HEK293 (cell line): ENCODE results near the gene MPZL1.

Source experiments
- CTCF ChIA-PET: fragments of 350-600 bp; formaldehyde crosslinking; extraction: SDS; loops from one replicate; lab custom pipeline; 2021; ENCODE audit warnings: antibody characterized with exemption; lab: Yijun Ruan, JAX
- POLR2A ChIA-PET: fragments of 300-600 bp; formaldehyde crosslinking; extraction: SDS; loops from one replicate; lab custom pipeline; 2020; ENCODE audit warnings: antibody characterized with exemption, inconsistent platforms; lab: Yijun Ruan, JAX
- H3K27ac ChIP-seq: fragments of 200-500 bp; sonication (Bioruptor generic); 2 replicates; pipeline ENCODE4 v1.5.1; 2014; ENCODE audit warnings: low read depth, low read length, control low read depth, inconsistent platforms; ENCODE audit errors: extremely low read depth
- H3K36me3 ChIP-seq, 2 experiments: fragments of 200-500 bp in 1 of 2; sonication (Bioruptor generic) in 1 of 2; 1 replicate in 1 of 2; 2 replicates in 1 of 2; pipeline ENCODE4 v1.5.1; 2014 to 2017; ENCODE audit warnings: inconsistent platforms in 2 of 2, low read length in 2 of 2; ENCODE audit not compliant: control insufficient read depth in 2 of 2, insufficient read depth in 1 of 2
- H3K4me1 ChIP-seq: fragments of 200-500 bp; sonication (Bioruptor generic); 2 replicates; pipeline ENCODE4 v1.5.1; 2014; ENCODE audit warnings: mild to moderate bottlenecking, low read length, inconsistent platforms; ENCODE audit not compliant: control insufficient read depth, insufficient read depth
- H3K4me3 ChIP-seq: 2 replicates; pipeline ENCODE4 v1.5.1; 2011; ENCODE audit warnings: low read depth, mild to moderate bottlenecking, control low read depth, low read length, moderate library complexity
- H3K9me3 ChIP-seq: fragments of 200-500 bp; sonication (Bioruptor generic); 2 replicates; pipeline ENCODE4 v1.5.1; 2014; ENCODE audit warnings: low read depth, low read length, inconsistent platforms; ENCODE audit not compliant: control insufficient read depth, insufficient read depth
- GFI1B ChIP-seq: fragments of 450-650 bp; formaldehyde crosslinking; IDR thresholded peaks from 2 replicates; pipeline ENCODE4 v1.5.1; 2016; ENCODE audit warnings: missing biosample characterization, missing genetic modification characterization
- IKZF3 ChIP-seq: fragments of 450-650 bp; IDR thresholded peaks from 2 replicates; pipeline ENCODE4 v1.5.0; 2018; ENCODE audit warnings: missing biosample characterization, mild to moderate bottlenecking, missing genetic modification characterization, moderate library complexity
- INSM2 ChIP-seq: fragments of 450-650 bp; formaldehyde crosslinking; IDR thresholded peaks from 2 replicates; pipeline ENCODE4 v1.5.1; 2016; ENCODE audit warnings: missing biosample characterization, missing genetic modification characterization
- KLF1 ChIP-seq: fragments of 450-650 bp; formaldehyde crosslinking; IDR thresholded peaks from 2 replicates; pipeline ENCODE4 v1.5.1; 2016; ENCODE audit warnings: missing biosample characterization, missing genetic modification characterization
- SALL2 ChIP-seq: fragments of 450-650 bp; formaldehyde crosslinking; IDR thresholded peaks from 2 replicates; pipeline ENCODE4 v1.5.0; 2017; ENCODE audit warnings: missing biosample characterization, mild to moderate bottlenecking, missing genetic modification characterization, borderline replicate concordance
- SP7 ChIP-seq: fragments of 450-650 bp; formaldehyde crosslinking; IDR thresholded peaks from 2 replicates; pipeline ENCODE4 v1.5.1; 2016; ENCODE audit warnings: missing biosample characterization, missing genetic modification characterization
- ZBTB20 ChIP-seq: fragments of 450-650 bp; formaldehyde crosslinking; IDR thresholded peaks from 2 replicates; pipeline ENCODE4 v1.5.1; 2016; ENCODE audit warnings: missing biosample characterization, missing genetic modification characterization
- ZBTB7A ChIP-seq: fragments of 450-650 bp; formaldehyde crosslinking; IDR thresholded peaks from 2 replicates; pipeline ENCODE4 v1.5.1; 2016; ENCODE audit warnings: low read depth, missing biosample characterization, missing genetic modification characterization
- ZFP69B ChIP-seq: fragments of 450-650 bp; formaldehyde crosslinking; IDR thresholded peaks from 2 replicates; pipeline ENCODE4 v1.5.1; 2016; ENCODE audit warnings: missing biosample characterization, missing genetic modification characterization
- ZNF155 ChIP-seq: fragments of 450-650 bp; formaldehyde crosslinking; IDR thresholded peaks from 2 replicates; pipeline ENCODE4 v1.5.1; 2016; ENCODE audit warnings: missing biosample characterization, missing genetic modification characterization
- ZNF16 ChIP-seq: fragments of 450-650 bp; formaldehyde crosslinking; IDR thresholded peaks from 2 replicates; pipeline ENCODE4 v1.5.1; 2016; ENCODE audit warnings: low read depth, missing biosample characterization, missing genetic modification characterization
- ZNF169 ChIP-seq: fragments of 450-650 bp; formaldehyde crosslinking; IDR thresholded peaks from 2 replicates; pipeline ENCODE4 v1.5.1; 2016; ENCODE audit warnings: missing biosample characterization, missing genetic modification characterization
- ZNF175 ChIP-seq: fragments of 450-650 bp; formaldehyde crosslinking; IDR thresholded peaks from 2 replicates; pipeline ENCODE4 v1.5.1; 2016; ENCODE audit warnings: missing biosample characterization, missing genetic modification characterization
- ZNF266 ChIP-seq: fragments of 450-650 bp; formaldehyde crosslinking; IDR thresholded peaks from 2 replicates; pipeline ENCODE4 v1.5.1; 2016; ENCODE audit warnings: missing biosample characterization, missing genetic modification characterization, low read depth
- ZNF280C ChIP-seq: fragments of 450-650 bp; formaldehyde crosslinking; IDR thresholded peaks from 2 replicates; pipeline ENCODE4 v1.5.1; 2016; ENCODE audit warnings: missing biosample characterization, missing genetic modification characterization
- ZNF48 ChIP-seq: fragments of 450-650 bp; formaldehyde crosslinking; IDR thresholded peaks from 2 replicates; pipeline ENCODE4 v1.5.1; 2016; ENCODE audit warnings: missing biosample characterization, missing genetic modification characterization
- ZNF514 ChIP-seq: fragments of 450-650 bp; formaldehyde crosslinking; IDR thresholded peaks from 2 replicates; pipeline ENCODE4 v1.5.1; 2016; ENCODE audit warnings: missing biosample characterization, missing genetic modification characterization
- TF ChIP-seq, protein P1 (sequence below): fragments of 450-650 bp; formaldehyde crosslinking; IDR thresholded peaks from 2 replicates; pipeline ENCODE4 v1.5.1; 2017; ENCODE audit warnings: missing biosample characterization, missing genetic modification characterization
- TF ChIP-seq, protein P2 (sequence below): fragments of 450-650 bp; formaldehyde crosslinking; IDR thresholded peaks from 2 replicates; pipeline ENCODE4 v1.5.1; 2016; ENCODE audit warnings: missing biosample characterization, missing genetic modification characterization
- TF ChIP-seq, protein P3 (sequence below): fragments of 450-650 bp; formaldehyde crosslinking; IDR thresholded peaks from 2 replicates; pipeline ENCODE4 v1.5.1; 2016; ENCODE audit warnings: missing biosample characterization, missing genetic modification characterization
- TF ChIP-seq, protein P4 (sequence below): fragments of 450-650 bp; formaldehyde crosslinking; IDR thresholded peaks from 2 replicates; pipeline ENCODE4 v1.5.1; 2016; ENCODE audit warnings: missing biosample characterization, missing genetic modification characterization

Gene MPZL1

GRCh38 chr1:167683641-167684502, 37.9 kb upstream of the MPZL1 start:
- Histone ChIP-seq H3K4me3 (no peak overlapping the region), H3K4me1 (no peaks in the 10 kb centered on the region)
- ChIA-PET POLR2A (no interaction called here), CTCF (interaction anchor here (0.6 kb wide), 1 partner anchor 17 kb away, joined by 4 read pairs; no protein-coding TSS in a partner anchor)
- TF ChIP-seq GFI1B (tag by site-specific recombination) (no peak), ZFP69B (no peak), ZNF175 (tag by site-specific recombination) (no peak), ZNF280C (tag by site-specific recombination) (no peak), SALL2 (tag by site-specific recombination) (no peak), ZNF514 (no peak), IKZF3 (tag by site-specific recombination) (no peak), INSM2 (no peak)
- TF ChIP-seq, protein P1, sequence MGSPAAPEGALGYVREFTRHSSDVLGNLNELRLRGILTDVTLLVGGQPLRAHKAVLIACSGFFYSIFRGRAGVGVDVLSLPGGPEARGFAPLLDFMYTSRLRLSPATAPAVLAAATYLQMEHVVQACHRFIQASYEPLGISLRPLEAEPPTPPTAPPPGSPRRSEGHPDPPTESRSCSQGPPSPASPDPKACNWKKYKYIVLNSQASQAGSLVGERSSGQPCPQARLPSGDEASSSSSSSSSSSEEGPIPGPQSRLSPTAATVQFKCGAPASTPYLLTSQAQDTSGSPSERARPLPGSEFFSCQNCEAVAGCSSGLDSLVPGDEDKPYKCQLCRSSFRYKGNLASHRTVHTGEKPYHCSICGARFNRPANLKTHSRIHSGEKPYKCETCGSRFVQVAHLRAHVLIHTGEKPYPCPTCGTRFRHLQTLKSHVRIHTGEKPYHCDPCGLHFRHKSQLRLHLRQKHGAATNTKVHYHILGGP (tag by site-specific recombination), result no peak
- TF ChIP-seq, protein P2, sequence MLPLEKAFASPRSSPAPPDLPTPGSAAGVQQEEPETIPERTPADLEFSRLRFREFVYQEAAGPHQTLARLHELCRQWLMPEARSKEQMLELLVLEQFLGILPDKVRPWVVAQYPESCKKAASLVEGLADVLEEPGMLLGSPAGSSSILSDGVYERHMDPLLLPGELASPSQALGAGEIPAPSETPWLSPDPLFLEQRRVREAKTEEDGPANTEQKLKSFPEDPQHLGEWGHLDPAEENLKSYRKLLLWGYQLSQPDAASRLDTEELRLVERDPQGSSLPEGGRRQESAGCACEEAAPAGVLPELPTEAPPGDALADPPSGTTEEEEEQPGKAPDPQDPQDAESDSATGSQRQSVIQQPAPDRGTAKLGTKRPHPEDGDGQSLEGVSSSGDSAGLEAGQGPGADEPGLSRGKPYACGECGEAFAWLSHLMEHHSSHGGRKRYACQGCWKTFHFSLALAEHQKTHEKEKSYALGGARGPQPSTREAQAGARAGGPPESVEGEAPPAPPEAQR (tag by site-specific recombination), result no peak
- TF ChIP-seq, all 188 proteins: peak for 0
- Histone ChIP-seq H3K27ac (no peak overlapping the region), H3K9me3 (no peaks in the 10 kb centered on the region), H3K36me3 (no peaks in the 10 kb centered on the region)

DNA sequence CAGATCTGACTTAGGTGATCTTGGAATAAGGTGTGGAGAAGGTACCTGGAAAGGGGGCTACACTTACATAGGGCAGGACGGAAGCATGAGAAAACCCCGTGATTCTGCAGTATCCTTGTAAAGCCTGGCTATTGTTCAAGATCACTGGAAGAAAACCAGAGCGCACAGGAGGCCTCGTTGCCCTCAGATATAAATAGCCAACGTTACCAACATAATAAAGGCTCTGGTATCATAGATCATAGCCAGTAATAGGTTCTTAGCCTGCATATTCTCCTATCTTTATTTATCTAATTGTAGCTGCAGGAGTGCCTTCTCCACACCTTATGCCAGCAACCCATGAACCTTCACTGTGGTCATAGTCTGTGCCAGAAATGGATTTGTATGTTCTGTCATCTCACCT, 35.9 kb upstream of the MPZL1 start:
- Histone ChIP-seq H3K27ac (no peak overlapping the region), H3K4me1 (no peaks in the 10 kb centered on the region), H3K9me3 (no peaks in the 10 kb centered on the region), H3K36me3 (no peaks in the 10 kb centered on the region), H3K4me3 (no peak overlapping the region)
- ChIA-PET POLR2A (no interaction called here), CTCF (interaction anchor here (0.6 to 3.8 kb wide), 2 partner anchors 85 to 417 kb away, joined by 4 to 39 read pairs; no protein-coding TSS in a partner anchor)
- TF ChIP-seq ZNF16 (tag by site-specific recombination), result no peak
- TF ChIP-seq ZNF48 (tag by site-specific recombination), result no peak
- no peak for TF ChIP-seq SP7
- TF ChIP-seq KLF1 (tag by site-specific recombination), result no peak
- TF ChIP-seq, protein P3, sequence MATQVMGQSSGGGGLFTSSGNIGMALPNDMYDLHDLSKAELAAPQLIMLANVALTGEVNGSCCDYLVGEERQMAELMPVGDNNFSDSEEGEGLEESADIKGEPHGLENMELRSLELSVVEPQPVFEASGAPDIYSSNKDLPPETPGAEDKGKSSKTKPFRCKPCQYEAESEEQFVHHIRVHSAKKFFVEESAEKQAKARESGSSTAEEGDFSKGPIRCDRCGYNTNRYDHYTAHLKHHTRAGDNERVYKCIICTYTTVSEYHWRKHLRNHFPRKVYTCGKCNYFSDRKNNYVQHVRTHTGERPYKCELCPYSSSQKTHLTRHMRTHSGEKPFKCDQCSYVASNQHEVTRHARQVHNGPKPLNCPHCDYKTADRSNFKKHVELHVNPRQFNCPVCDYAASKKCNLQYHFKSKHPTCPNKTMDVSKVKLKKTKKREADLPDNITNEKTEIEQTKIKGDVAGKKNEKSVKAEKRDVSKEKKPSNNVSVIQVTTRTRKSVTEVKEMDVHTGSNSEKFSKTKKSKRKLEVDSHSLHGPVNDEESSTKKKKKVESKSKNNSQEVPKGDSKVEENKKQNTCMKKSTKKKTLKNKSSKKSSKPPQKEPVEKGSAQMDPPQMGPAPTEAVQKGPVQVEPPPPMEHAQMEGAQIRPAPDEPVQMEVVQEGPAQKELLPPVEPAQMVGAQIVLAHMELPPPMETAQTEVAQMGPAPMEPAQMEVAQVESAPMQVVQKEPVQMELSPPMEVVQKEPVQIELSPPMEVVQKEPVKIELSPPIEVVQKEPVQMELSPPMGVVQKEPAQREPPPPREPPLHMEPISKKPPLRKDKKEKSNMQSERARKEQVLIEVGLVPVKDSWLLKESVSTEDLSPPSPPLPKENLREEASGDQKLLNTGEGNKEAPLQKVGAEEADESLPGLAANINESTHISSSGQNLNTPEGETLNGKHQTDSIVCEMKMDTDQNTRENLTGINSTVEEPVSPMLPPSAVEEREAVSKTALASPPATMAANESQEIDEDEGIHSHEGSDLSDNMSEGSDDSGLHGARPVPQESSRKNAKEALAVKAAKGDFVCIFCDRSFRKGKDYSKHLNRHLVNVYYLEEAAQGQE (tag by site-specific recombination), result no peak
- TF ChIP-seq ZNF155 (tag by site-specific recombination), result no peak
- TF ChIP-seq ZNF169, result no peak
- TF ChIP-seq ZNF266, result no peak
- TF ChIP-seq ZBTB7A (tag by site-specific recombination), result no peak
- TF ChIP-seq, protein P4, sequence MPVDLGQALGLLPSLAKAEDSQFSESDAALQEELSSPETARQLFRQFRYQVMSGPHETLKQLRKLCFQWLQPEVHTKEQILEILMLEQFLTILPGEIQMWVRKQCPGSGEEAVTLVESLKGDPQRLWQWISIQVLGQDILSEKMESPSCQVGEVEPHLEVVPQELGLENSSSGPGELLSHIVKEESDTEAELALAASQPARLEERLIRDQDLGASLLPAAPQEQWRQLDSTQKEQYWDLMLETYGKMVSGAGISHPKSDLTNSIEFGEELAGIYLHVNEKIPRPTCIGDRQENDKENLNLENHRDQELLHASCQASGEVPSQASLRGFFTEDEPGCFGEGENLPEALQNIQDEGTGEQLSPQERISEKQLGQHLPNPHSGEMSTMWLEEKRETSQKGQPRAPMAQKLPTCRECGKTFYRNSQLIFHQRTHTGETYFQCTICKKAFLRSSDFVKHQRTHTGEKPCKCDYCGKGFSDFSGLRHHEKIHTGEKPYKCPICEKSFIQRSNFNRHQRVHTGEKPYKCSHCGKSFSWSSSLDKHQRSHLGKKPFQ, result no peak
- no peak for TF ChIP-seq ZBTB20
